Activated T-helper 1 cell treated with anti-CD3 and anti-CD28 coated beads, Interleukin-2, amount 50 U/mL, for 16 hours (primary cell): ENCODE measurements around the gene NEU2.
A peak's percentile ranks its signal among the peaks of the same experiment; 100 is the strongest.
"Not testable (repeated sequence)": the region's sequence is repeated elsewhere in the genome, so short reads cannot be mapped to it uniquely, and the experiment has no call there.

Experiments
- DNase-seq, 2 donors: peaks; one replicate each; pipeline ENCODE4 v3.0.0-alpha.2; 2020; ENCODE audit warnings: low read depth in 1 of 2, low spot score in 1 of 2

NEU2 gene

GRCh38 chr2:233055362-233055761, 22.9 kb downstream of the NEU2 start:
- no peak for DNase-seq

GRCh38 chr2:233056961-233057605, 24.6 kb downstream of the NEU2 start:
- no peak for DNase-seq

GRCh38 chr2:233058717-233059546, 26.5 kb downstream of the NEU2 start:
- no peak for DNase-seq

GRCh38 chr2:233059547-233059796, 27.0 kb downstream of the NEU2 start:
- no peak for DNase-seq

- DNase-seq, result peak; percentile 42 to 57
These were observed 27.5 kb downstream of the NEU2 start, which contains the start of gene INPP5D for GRCh38 chr2:233059797-233060500. Gene INPP5D, plus strand, starts transcription at chr2:233060342. Its CDS starts 137 bp downstream, at chr2:233060479.

GRCh38 chr2:233060501-233060979, 28.1 kb downstream of the NEU2 start:
- no peak for DNase-seq

GRCh38 chr2:233060980-233061590, 28.6 kb downstream of the NEU2 start:
- DNase-seq, result no peak

GRCh38 chr2:233061591-233062450, 29.3 kb downstream of the NEU2 start:
- DNase-seq, result no peak

GRCh38 chr2:233062451-233062850, 30.0 kb downstream of the NEU2 start:
- no peak for DNase-seq

- no peak for DNase-seq
These were observed 30.4 kb downstream of the NEU2 start for GRCh38 chr2:233062946-233063268.

- no peak for DNase-seq
These were observed 30.9 kb downstream of the NEU2 start for GRCh38 chr2:233063269-233063975.

- no peak for DNase-seq
These were observed 31.5 kb downstream of the NEU2 start for GRCh38 chr2:233063976-233064411.

- no peak for DNase-seq
These were observed 32.2 kb downstream of the NEU2 start for GRCh38 chr2:233064530-233065199.

GRCh38 chr2:233065200-233065589, 32.7 kb downstream of the NEU2 start:
- DNase-seq, result not testable (repeated sequence)

- no peak for DNase-seq
These were observed 33.5 kb downstream of the NEU2 start for GRCh38 chr2:233065954-233066470.

GRCh38 chr2:233068762-233069418, 36.4 kb downstream of the NEU2 start:
- DNase-seq, result no peak

GRCh38 chr2:233072838-233073237, 40.4 kb downstream of the NEU2 start:
- DNase-seq, result no peak

GRCh38 chr2:233074106-233074505, 41.6 kb downstream of the NEU2 start:
- DNase-seq, result no peak
